ENCODE measurements around the gene SLC25A52. TPM values are rescaled to one million over a fixed set of nuclear protein-coding genes. Genes with fewer than 3 reads are reported as not detected.
A peak's percentile ranks its signal among the peaks of the same experiment; 100 is the strongest.
"Not testable (repeated sequence)": the region's sequence is repeated elsewhere in the genome, so short reads cannot be mapped to it uniquely, and the experiment has no call there.

The SLC25A52 gene
- total RNA-seq, 1 donor from 2014 or later: not detected

DNA sequence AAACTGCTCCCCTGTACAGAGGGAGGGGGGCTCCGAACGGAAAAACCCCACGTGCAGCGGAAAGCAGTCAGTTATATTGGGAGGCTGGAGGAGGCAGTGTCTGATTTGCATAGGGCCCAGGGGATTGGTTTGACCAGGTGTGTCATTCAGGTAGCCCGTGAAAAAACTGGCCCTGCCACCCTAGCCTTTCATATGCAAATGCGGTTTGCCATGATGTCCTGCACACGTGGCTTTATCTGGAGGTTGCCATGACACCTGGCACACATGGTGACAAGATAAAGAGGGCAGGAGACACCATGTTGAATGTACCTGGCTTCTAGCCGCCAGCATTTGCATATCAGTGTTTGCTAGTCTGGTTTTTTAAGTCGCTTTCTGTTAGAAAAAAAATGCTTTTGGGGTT lies 20.5 kb downstream of the SLC25A52 start:
- DNase-seq (no peak), ATAC-seq (no peak)
- H3K4me1 ChIP-seq: no peaks in the 10 kb centered on the region
- no peaks in the 10 kb centered on the region for H3K9me3 ChIP-seq
- TF ChIP-seq, protein P1, sequence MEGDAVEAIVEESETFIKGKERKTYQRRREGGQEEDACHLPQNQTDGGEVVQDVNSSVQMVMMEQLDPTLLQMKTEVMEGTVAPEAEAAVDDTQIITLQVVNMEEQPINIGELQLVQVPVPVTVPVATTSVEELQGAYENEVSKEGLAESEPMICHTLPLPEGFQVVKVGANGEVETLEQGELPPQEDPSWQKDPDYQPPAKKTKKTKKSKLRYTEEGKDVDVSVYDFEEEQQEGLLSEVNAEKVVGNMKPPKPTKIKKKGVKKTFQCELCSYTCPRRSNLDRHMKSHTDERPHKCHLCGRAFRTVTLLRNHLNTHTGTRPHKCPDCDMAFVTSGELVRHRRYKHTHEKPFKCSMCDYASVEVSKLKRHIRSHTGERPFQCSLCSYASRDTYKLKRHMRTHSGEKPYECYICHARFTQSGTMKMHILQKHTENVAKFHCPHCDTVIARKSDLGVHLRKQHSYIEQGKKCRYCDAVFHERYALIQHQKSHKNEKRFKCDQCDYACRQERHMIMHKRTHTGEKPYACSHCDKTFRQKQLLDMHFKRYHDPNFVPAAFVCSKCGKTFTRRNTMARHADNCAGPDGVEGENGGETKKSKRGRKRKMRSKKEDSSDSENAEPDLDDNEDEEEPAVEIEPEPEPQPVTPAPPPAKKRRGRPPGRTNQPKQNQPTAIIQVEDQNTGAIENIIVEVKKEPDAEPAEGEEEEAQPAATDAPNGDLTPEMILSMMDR (IDR thresholded peaks at IDR 0.05): no peak
- intact Hi-C loops (cut with DNase I): no loop called here
- H3K4me3 ChIP-seq: no peak overlapping the region
- no peak overlapping the region for H3K27ac ChIP-seq
- no peaks in the 10 kb centered on the region for H3K27me3 ChIP-seq (ENCODE audit: low read depth)
- H3K36me3 ChIP-seq: no peaks in the 10 kb centered on the region

DNA sequence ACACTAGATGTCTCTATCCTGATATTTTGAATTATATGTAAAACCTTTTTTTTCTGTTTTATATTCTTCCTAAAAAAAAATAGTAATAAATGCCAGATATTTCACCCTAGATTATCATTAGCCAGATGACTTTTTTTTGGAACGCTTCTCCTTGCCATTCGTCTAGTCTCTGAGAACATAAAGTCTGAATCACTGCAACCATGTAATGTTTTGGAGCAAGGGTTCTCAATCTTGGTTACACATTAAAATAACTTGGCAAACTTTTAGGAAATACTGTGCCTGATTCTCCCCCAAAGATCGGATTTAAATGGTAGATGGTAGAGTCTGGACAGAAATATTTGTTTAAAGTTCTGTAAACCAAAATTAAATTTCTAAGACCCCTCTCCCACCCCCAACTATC lies 21.0 kb downstream of the SLC25A52 start:
- no peak for ATAC-seq
- H3K27ac ChIP-seq: no peak overlapping the region
- intact Hi-C loops (cut with DNase I): no loop called here

DNA sequence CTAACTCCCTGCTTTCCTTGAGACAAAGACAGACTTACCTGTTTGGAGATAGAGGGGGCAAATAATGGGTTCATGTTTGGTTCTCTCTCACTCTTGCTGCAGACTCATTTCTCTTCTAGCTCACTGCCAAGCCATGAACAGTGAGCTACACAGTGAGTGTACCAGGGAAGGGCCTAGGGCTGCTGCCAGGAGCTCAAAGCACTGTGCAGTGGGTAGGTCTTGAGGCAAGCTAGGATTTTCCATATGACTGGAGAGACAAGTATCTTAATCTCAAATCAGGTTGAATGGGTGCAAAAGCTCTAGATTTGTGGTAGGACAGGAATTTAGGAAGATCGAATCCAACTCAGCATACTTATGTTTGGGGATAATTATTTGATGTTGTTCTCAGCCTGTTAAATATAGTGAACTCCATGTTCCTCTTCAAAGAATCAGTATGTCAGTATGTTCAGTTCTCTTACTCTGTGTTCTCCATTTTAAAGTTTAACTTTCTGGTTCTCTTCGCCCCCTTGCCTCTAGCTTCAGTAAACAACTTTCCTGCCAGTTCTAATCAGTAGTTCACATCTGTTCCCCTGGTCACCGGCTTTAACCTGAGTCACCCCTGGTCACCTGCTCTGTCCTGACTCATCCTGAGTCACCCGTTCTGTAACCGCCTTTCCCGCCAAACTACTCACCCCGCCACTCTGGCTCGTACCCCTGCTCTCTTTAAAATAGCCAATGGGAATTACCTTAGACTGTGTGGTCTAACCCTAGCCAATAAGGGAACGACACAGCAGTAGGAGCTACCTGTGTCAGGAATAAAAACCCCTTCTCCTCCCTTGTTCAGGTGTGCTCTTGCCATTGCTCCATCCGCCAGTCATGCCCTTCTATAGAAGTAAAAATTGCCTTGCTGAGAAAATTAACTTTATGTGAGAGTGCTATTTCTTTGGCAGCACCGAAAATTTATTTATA lies 21.9 kb downstream of the SLC25A52 start:
- H3K4me3 ChIP-seq: no peak overlapping the region
- intact Hi-C loops (cut with DNase I): no loop called here
- H3K27ac ChIP-seq: no peak overlapping the region

More for the DNA sequence above, 21.0 kb downstream of the SLC25A52 start:
- TF ChIP-seq, protein P1 (IDR thresholded peaks at IDR 0.05): no peak
- Histone ChIP-seq H3K36me3 (no peaks in the 10 kb centered on the region), H3K27me3 (ENCODE audit: low read depth) (no peaks in the 10 kb centered on the region), H3K9me3 (no peaks in the 10 kb centered on the region), H3K4me1 (no peaks in the 10 kb centered on the region), H3K4me3 (no peak overlapping the region)
- DNase-seq: no peak

DNA sequence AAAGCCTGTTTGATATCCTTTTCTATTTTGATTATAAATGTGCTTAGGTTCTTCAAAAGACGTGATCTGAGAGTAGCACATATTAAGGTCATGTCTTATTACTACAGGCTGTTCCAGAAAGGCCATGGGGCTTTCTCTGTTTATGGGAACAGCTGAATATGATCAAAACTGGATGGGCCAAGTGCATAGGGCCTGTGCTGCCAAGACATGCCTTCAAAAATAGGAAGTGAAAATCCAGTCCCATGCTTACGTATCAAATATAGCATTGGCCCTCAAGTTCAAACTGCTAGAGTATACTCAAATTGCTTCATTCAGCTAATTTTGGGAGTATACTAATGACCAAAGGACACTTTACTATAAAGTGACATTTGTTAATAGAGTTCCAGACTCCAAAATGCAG lies 24.1 kb downstream of the SLC25A52 start:
- Histone ChIP-seq H3K27ac (no peak overlapping the region), H3K4me1 (no peaks in the 10 kb centered on the region), H3K9me3 (no peaks in the 10 kb centered on the region), H3K4me3 (no peak overlapping the region), H3K36me3 (no peaks in the 10 kb centered on the region), H3K27me3 (ENCODE audit: low read depth) (no peaks in the 10 kb centered on the region)
- TF ChIP-seq, protein P1 (IDR thresholded peaks at IDR 0.05): no peak
- ATAC-seq (peak; percentile 28 to 58), DNase-seq (no peak)
- intact Hi-C loops (cut with DNase I): no loop called here

More for the DNA sequence above, 21.9 kb downstream of the SLC25A52 start:
- no peak for DNase-seq
- no peaks in the 10 kb centered on the region for H3K4me1 ChIP-seq
- TF ChIP-seq, protein P1 (IDR thresholded peaks at IDR 0.05): no peak
- no peaks in the 10 kb centered on the region for H3K36me3 ChIP-seq
- no peaks in the 10 kb centered on the region for H3K27me3 ChIP-seq (ENCODE audit: low read depth)
- H3K9me3 ChIP-seq: no peaks in the 10 kb centered on the region
- no peak for ATAC-seq

DNA sequence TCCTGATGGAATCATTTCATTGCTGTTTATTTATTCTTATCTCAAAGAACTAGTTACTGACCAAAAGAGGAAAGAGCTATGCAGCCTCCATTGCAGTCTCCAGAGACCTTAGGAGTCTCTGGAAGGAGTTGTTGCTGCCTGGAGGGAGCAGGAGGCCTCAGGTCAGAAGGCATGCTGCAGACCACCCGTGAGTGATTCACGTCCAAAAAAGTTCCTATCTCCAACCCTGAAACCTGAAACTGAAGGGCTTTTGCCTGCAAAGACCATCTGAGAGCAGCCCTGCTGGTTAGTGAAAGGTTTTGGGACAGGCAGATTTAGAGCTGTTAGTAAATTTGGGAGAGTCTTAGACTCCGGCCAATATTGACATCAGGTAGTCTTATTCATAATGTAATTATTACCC lies 29.1 kb downstream of the SLC25A52 start:
- Histone ChIP-seq H3K27me3 (ENCODE audit: low read depth) (no peaks in the 10 kb centered on the region), H3K9me3 (no peaks in the 10 kb centered on the region), H3K36me3 (no peaks in the 10 kb centered on the region), H3K4me3 (no peak overlapping the region), H3K27ac (no peak overlapping the region), H3K4me1 (no peaks in the 10 kb centered on the region)
- no peak for ATAC-seq
- TF ChIP-seq, protein P1 (IDR thresholded peaks at IDR 0.05): no peak
- no peak for DNase-seq
- intact Hi-C loops (cut with DNase I): no loop called here

DNA sequence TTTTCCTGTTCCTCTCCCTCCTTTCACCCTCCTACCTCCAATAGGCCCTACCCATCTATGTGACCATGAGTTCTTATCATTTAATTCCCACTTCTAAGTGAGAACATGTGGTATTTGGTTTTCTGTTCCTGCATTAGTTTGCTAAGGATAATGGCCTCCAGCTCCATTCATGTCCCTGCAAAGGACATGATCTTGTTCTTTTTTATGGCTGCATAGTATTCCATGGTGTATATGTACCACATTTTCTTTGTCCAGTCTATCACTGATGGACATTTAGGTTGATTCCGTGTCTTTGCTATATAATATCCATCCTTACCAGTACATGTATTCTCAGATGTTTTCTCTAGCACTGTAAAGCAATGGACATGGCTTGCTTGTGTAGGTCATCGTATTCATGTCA lies 31.5 kb downstream of the SLC25A52 start:
- H3K27ac ChIP-seq, DNase-seq: not testable (repeated sequence)
- peaks cover 11% of the 10 kb centered on the region for H3K27me3 ChIP-seq (ENCODE audit: low read depth)

More for the DNA sequence above, 31.5 kb downstream of the SLC25A52 start:
- intact Hi-C loops (cut with DNase I); H3K9me3 ChIP-seq; H3K4me1 ChIP-seq; H3K4me3 ChIP-seq; ATAC-seq; H3K36me3 ChIP-seq: not testable (repeated sequence)

Data from lower lobe of right lung (tissue), 2 donors.